Liver (tissue), 3 donors: ENCODE measurements around the gene NSUN2.

Source experiments
- CTCF ChIP-seq: fragments of 150-350 bp; IDR thresholded peaks from 2 replicates; pipeline ENCODE4 v1.5.1; 2017; ENCODE audit warnings: improper control_type of control experiment, low read depth, low read length; ENCODE audit not compliant: missing input control
- TAF1 ChIP-seq: conservative IDR thresholded peaks from 2 replicates; pipeline ENCODE4 v1.6.1; 2016; ENCODE audit warnings: antibody characterized with exemption, mild to moderate bottlenecking
- donor health status: healthy.
- donor health status: healthy.

- TF ChIP-seq TAF1: no peak
- TF ChIP-seq CTCF: no peak
Observed at GRCh38 chr5:6611334-6612256, 21.2 kb downstream of the NSUN2 start.
